Mesothelial cell of epicardium (in vitro differentiated cells): ENCODE results near the gene TPCN1. TPM values are rescaled to one million over a fixed set of nuclear protein-coding genes. Genes with fewer than 3 reads are reported as not detected.

Experiments
- DNase-seq, 2 experiments: peaks; one replicate each; pipeline ENCODE4 v3.0.0; 2021; ENCODE audit warnings: low spot score in 2 of 2; ENCODE audit not compliant: unreplicated experiment in 2 of 2
- H3K27ac Mint-ChIP-seq: 2 replicates; pipeline ENCODE4 v1.8.0; 2021; ENCODE audit warnings: mixed read lengths
- H3K27me3 Mint-ChIP-seq: 2 replicates; pipeline ENCODE4 v1.8.0; 2021; ENCODE audit warnings: low read depth, mixed read lengths
- H3K36me3 Mint-ChIP-seq: 2 replicates; pipeline ENCODE4 v1.8.0; 2021; ENCODE audit warnings: mixed read lengths
- H3K4me1 Mint-ChIP-seq: 2 replicates; pipeline ENCODE4 v1.8.0; 2021; ENCODE audit warnings: mixed read lengths
- H3K4me3 Mint-ChIP-seq: 2 replicates; pipeline ENCODE4 v1.8.0; 2021; ENCODE audit warnings: mild to moderate bottlenecking, moderate library complexity, mixed read lengths
- H3K9me3 Mint-ChIP-seq: 2 replicates; pipeline ENCODE4 v1.8.0; 2021; ENCODE audit warnings: mixed read lengths
- total RNA-seq: library from RNA; stranded (reverse); gene quantifications from 3 replicates; pipeline ENCODE4 v1.2.1, GENCODE V29; 2021
- TF ChIP-seq, protein P1 (sequence below): fragments of 200-600 bp; sonication (generic); IDR thresholded peaks from one replicate; pipeline ENCODE4 v1.5.0; 2021; ENCODE audit warnings: antibody characterized with exemption; ENCODE audit not compliant: unreplicated experiment

Gene TPCN1
- total RNA-seq, 1 donor from 2014 or later: 40.0 TPM

DNA sequence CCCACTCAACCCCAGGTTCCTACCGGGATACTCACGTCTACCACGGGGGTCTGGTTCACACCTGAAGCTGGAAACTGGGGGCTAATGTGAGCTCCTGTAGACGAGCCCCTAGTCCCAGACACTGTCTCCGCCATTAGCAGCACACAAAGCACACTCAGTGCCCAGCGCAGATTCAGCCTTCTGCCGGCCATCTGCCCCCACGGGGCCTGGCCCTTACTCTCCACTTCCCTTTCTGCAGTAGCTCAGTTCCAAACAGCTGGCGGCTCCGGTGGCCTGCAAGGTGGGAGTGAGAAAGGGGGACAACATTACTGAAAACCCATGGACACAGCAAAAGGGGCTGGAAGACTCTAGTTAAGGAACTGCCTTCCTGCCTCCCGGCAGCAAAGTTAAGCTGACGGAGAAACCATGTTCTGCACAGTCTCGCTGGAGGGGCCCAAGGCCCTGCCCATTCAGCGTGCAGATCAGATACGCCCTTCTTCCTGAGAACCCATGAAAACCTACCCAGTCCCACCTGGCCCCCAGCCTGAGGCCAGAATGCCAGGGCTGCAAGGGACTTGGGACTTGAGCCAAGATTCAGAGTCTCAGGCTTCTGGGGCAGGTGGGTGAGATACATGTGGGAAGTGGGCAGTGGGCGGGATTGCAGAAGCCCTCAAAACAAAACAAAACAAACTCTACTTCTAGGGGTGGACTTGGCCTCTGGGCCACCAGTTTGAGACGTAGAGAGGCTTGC, 111.6 kb downstream of the TPCN1 start:
- peaks cover 4% of the 10 kb centered on the region for H3K27me3 Mint-ChIP-seq
- TF ChIP-seq, protein P1, sequence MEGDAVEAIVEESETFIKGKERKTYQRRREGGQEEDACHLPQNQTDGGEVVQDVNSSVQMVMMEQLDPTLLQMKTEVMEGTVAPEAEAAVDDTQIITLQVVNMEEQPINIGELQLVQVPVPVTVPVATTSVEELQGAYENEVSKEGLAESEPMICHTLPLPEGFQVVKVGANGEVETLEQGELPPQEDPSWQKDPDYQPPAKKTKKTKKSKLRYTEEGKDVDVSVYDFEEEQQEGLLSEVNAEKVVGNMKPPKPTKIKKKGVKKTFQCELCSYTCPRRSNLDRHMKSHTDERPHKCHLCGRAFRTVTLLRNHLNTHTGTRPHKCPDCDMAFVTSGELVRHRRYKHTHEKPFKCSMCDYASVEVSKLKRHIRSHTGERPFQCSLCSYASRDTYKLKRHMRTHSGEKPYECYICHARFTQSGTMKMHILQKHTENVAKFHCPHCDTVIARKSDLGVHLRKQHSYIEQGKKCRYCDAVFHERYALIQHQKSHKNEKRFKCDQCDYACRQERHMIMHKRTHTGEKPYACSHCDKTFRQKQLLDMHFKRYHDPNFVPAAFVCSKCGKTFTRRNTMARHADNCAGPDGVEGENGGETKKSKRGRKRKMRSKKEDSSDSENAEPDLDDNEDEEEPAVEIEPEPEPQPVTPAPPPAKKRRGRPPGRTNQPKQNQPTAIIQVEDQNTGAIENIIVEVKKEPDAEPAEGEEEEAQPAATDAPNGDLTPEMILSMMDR: no peak
- H3K4me3 Mint-ChIP-seq: no peak overlapping the region
- no peaks in the 10 kb centered on the region for H3K9me3 Mint-ChIP-seq
- H3K27ac Mint-ChIP-seq: no peak overlapping the region
- DNase-seq: no peak
- peaks cover 23% of the 10 kb centered on the region for H3K36me3 Mint-ChIP-seq
- H3K4me1 Mint-ChIP-seq: peaks cover 9% of the 10 kb centered on the region

DNA sequence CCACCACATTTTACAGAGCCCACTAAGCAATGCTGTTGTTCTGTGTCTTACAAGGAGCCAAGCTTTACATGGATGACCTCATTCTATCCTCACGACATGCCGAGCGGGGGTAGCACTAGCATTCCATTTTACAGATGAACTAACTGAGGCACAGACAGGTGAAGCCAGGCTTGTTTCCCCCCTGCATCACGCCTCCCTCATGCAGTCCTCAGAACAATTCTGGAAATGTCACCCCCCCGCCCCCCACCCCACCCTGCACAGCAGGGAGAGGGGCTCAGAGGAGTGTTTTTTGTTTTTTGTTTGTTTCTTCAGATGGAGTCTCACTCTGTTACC, 112.1 kb downstream of the TPCN1 start:
- Mint-ChIP-seq H3K4me1 (peaks cover 9% of the 10 kb centered on the region), H3K27ac (no peak overlapping the region), H3K36me3 (peaks cover 23% of the 10 kb centered on the region), H3K9me3 (no peaks in the 10 kb centered on the region), H3K27me3 (peaks cover 4% of the 10 kb centered on the region), H3K4me3 (no peak overlapping the region)
- TF ChIP-seq, protein P1: no peak
- no peak for DNase-seq

DNA sequence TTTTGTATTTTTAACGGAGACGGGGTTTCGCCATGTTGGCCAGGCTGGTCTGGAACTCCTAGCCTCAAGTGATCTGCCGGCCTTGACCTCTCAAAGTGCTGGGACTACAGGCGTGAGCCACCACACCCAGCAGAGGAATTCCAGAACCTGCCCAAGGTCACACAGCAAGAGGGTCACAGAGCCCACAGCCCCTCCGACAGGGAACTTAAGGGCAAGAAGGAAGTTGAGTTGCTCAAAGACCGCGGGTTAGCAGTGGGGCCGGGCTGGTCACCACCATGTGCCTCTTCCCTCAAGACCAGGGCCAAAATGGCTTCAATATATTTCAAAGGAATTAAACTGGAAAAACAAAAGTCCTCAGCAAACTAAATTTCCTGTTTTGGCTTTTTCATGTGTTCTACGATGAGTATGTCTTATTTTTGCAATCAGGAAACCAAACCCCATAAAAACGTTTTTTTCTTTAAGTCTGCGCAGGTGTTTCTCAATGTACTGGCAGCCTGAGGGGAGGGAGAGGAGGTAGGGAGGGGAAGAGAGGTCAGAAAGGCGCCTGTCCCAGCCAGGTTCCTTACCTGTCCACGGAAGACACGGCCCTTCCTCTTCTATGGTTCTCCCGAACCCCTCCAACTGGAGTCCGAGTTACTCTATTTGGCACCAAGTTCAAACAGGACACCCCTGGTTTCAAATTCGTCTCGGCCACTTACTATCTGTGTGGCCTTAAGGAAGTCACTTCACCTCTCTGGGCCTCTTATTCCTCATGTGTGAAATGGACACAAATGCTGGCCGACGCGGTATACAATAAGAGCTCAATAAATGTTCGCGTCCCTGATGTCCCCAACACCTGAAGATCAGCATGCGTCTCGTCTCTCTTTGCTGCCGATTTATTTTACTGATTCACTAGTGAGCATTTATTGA, 112.9 kb downstream of the TPCN1 start:
- peaks cover 9% of the 10 kb centered on the region for H3K4me1 Mint-ChIP-seq
- peak overlapping the region; percentile 89 for H3K4me3 Mint-ChIP-seq
- TF ChIP-seq, protein P1: no peak
- H3K27ac Mint-ChIP-seq: no peak overlapping the region
- H3K36me3 Mint-ChIP-seq: peaks cover 23% of the 10 kb centered on the region
- no peak for DNase-seq
- H3K27me3 Mint-ChIP-seq: peaks cover 4% of the 10 kb centered on the region
- H3K9me3 Mint-ChIP-seq: no peaks in the 10 kb centered on the region

DNA sequence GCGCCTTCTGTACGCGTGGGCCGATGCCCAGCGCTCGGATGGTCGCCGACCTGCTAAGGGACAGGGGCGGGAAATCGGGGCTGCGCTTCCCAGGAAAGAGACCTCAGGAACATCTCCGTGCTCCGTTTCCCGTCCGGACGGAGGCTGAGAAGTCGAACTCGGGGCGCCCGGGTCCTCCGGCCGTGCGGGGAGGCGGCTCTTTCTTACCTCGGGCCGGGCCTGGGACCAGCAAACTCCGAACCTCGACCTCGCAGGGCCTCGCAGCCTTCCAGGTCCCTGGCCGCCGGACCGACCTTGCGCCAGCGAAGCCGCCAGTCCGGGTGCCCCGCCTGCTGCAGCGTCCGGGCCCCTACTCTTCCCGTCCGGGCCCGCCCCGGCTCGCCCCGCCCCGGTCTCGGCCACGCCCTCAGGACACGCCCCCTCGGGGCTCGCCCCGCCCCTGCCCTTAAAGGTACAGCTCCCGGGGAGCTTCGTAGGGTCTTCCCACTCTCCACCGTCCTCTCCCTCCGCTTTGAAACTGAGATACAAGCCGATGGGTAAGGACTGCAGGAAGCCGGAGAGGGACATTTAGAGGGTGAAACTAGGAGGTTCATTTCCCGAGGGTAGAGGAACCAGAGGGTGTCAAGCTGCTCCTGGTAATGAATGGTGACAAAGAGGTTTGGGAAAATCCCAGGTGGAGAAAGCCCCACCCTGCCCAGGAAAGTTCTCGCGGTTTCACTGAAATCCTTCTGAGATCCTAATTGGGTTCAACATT, 113.7 kb downstream of the TPCN1 start, which contains the start of gene SLC8B1:
SLC8B1 (minus strand) TSS at position 324 of the 754 bp plus-strand sequence. CDS start 2,231 bp downstream, outside the sequence.
- Mint-ChIP-seq H3K27ac (no peak within 1 kb of the TSS), H3K4me1 (peaks cover 9% of the 10 kb centered on the region), H3K27me3 (peaks cover 4% of the 10 kb centered on the region), H3K9me3 (no peaks in the 10 kb centered on the region), H3K4me3 (peak within 1 kb of the TSS; percentile 89), H3K36me3 (peaks cover 20% of the 10 kb centered on the region)
- DNase-seq: peak; percentile 79 to 94
- TF ChIP-seq, protein P1: no peak

DNA sequence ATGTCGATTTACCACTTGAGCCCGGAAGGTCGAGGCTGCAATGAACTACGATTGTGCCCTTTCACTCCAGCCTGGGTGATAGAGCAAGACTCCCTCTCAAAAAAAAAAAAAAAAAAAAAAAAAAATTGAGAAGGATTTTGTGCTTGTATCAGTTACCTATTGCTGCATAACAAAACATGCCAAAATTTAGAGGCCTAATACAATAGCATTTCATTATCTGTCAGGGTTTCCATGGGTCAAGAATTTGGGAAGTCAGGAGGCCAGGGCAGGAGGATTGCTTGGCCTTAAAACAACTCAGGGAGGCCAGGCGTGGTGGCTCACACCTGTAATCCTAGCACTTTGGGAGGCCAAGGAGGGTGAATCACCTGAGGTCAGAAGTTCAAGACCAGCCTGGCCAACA, 118.3 kb downstream of the TPCN1 start:
- Mint-ChIP-seq H3K4me1 (peaks cover 2% of the 10 kb centered on the region), H3K27me3 (peaks cover 6% of the 10 kb centered on the region), H3K27ac (no peak overlapping the region), H3K36me3 (no peaks in the 10 kb centered on the region), H3K4me3 (no peak overlapping the region), H3K9me3 (no peaks in the 10 kb centered on the region)
- DNase-seq: no peak
- TF ChIP-seq, protein P1: no peak
